Stimulated activated naive CD8-positive, alpha-beta T cell treated with anti-CD3 and anti-CD28 coated beads, Interleukin-15, Interleukin-2, amounts not matched to agents 100 U/mL and 50 U/mL, for 24 hours (primary cell): ENCODE data around the gene MAPKAP1.

ENCODE experiments used
- ATAC-seq: fragments of 150-1000 bp; cut with Tn5 transposase; one replicate; pipeline ENCODE4 v1.10.0; 2021
- DNase-seq: peaks from one replicate; pipeline ENCODE4 v3.0.0; 2021

The MAPKAP1 gene

DNA sequence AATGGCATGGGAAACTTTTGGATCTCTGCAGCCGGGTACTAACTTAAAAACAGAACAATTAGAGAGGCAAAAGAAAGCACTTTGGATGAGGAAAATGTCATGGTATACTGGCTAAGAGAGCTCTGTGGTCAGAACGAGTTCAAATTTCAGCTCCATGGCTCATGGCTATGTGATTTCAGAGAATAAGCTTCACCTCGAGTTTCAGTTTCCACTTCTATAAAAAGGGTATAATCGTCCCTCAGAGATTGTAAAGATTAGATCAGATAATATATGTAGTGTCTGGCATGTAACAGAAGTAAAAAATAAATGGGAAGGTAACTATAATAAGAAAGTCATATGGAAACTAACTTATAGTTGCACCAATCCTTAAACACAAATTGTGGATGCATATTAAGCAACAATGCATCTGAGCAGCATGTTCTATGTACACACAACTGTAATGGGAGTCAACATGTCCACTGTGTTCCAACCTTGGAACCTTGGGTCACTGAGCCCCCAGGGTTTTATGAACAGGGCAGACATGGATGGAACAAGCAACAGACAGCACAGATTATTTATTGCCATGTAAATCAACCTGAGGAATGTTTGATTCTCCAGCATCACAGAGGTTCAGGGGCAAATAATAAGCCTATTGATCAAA is 145.4 kb downstream of the MAPKAP1 start:
- ATAC-seq (peak; percentile 84), DNase-seq (no peak)

DNA sequence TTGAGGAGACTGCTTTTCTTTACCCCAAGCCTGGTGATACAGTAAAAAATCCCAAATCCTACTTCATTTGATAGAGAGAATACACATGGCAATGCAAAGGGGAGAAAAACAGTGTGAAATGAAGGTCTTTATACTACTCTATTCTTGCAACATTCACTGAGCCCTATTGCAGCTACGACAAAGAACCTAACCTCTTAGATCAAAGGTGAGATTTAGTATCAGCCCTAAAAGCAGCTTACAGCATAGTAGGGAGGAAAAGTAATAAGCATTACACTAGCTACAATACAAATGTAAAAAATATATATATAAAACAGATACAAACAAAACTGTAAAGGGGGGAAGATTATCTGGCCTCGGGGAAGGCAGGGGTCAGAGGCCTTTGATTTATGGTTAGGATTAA is 147.1 kb downstream of the MAPKAP1 start:
- DNase-seq (no peak), ATAC-seq (no peak)

- DNase-seq (no peak), ATAC-seq (no peak)
Measured at GRCh38 chr9:125559194-125559593, 147.8 kb downstream of the MAPKAP1 start.

GRCh38 chr9:125558453-125559092 is 148.4 kb downstream of the MAPKAP1 start:
- DNase-seq (peak; percentile 55), ATAC-seq (no peak)

- DNase-seq (no peak), ATAC-seq (no peak)
Measured at GRCh38 chr9:125556046-125556721, 150.8 kb downstream of the MAPKAP1 start.

- no peak for ATAC-seq
- no peak for DNase-seq
Measured at GRCh38 chr9:125554726-125555125, 152.3 kb downstream of the MAPKAP1 start.

GRCh38 chr9:125551781-125552180 is 155.2 kb downstream of the MAPKAP1 start:
- ATAC-seq (no peak), DNase-seq (no peak)

DNA sequence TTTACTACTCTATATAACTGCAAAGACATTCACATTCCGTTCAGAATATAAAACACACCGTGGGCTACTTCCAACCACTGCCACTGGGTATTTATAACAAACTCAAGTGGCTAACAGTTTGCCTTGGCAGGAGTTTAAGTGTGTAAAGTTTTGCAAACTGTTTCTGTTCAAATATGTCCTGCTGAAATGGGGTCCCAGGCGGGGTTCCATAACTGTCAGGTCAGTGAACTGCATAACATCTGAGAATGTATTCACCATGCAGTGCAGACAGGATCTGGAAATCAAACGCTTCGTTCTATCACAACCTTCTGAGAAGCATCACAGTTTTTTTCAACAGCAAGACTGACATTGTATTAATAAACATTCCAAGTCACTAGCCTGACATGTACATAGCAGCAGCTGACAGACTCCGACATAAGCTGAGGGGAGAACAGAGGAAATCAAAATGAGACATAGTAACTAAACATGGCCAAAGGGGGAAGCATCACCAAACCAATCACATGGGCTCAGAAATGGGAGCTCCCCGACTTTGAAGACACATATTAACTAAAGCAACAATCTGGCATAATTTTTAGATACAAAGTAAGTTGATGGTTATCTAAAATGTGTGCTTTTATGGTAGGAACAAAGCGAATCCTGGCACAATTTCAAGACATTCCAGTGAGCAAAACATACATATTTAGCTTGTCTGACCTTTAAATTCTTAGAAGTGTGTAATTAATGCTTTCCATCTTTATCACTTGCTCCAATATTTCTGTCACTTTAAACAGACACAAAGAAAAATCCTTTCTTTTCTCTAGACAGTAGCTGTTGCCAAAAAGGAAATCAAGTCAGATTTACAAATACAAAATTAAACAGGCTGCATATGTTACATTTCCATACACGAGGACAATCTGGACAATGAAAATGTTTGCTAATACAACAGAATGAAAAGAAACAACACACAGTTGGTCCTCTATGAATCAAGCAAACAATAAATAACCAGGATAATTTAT is 156.8 kb downstream of the MAPKAP1 start:
- DNase-seq (no peak), ATAC-seq (no peak)

DNA sequence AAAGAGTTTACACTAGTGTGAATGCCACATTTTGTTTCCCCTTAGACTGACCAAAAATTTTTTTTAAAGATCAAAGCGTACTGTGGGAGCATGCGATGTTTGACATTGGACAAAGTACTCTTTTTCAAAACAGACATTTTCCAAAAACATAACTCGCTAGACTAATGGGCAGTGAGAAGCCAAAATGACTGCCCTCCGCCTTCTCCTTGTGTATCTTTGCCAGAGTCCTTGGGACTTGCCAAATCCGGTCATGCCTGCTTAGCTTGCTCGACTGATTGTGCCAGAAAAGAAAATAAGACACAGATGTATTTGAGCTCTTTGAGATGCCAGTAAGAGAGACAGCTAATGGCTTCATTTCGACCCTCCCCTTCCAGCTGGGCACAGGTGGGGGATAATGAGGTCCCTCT is 157.5 kb downstream of the MAPKAP1 start:
- ATAC-seq: no peak
- no peak for DNase-seq

GRCh38 chr9:125549039-125549438 is 158.0 kb downstream of the MAPKAP1 start:
- DNase-seq (no peak), ATAC-seq (no peak)

GRCh38 chr9:125548141-125548540 is 158.9 kb downstream of the MAPKAP1 start:
- no peak for DNase-seq
- no peak for ATAC-seq

GRCh38 chr9:125547368-125547767 is 159.6 kb downstream of the MAPKAP1 start:
- ATAC-seq: no peak
- no peak for DNase-seq

- ATAC-seq (no peak), DNase-seq (no peak)
Measured at GRCh38 chr9:125545845-125546244, 161.2 kb downstream of the MAPKAP1 start.

GRCh38 chr9:125544988-125545651 is 161.9 kb downstream of the MAPKAP1 start:
- DNase-seq: no peak
- ATAC-seq: no peak

DNA sequence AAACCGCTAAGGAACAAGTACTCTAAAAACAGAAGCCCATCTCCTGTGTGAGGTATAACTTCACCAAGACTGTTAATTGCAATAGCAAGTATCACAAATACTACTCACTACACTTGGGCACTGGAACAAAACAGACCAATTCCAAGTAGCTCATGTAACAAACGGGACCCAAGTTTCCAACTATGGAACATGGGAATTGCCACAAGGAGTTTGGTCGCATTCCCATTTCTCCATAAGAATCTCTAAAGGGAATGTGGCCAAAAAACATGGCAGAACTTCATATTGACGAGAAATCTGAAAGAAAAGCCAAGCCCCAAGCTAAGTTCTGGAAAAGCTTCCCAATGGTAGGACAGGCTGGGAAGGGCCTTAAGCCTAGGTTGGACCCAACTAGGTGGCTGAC is 162.5 kb downstream of the MAPKAP1 start:
- ATAC-seq (no peak), DNase-seq (no peak)

DNA sequence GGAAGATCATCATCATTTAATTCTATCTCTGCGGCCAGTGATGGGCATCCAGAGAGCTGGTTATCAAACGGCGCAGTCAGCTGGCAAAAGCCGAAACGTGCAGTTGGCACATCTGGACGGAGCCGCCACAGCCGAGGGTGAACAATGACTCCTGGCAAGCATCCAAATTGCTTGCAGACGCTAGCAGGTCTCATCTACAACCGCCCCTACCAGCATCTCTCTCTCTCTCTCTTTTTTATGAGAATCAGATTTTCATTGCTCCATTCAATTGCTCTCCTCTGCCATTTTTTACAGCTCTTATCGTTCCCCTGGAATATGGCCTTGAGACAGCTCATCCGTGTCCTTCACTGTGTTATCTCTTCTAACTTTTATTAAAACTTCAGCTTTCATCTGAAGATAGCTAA is 165.2 kb downstream of the MAPKAP1 start:
- DNase-seq (no peak), ATAC-seq (no peak)

DNA sequence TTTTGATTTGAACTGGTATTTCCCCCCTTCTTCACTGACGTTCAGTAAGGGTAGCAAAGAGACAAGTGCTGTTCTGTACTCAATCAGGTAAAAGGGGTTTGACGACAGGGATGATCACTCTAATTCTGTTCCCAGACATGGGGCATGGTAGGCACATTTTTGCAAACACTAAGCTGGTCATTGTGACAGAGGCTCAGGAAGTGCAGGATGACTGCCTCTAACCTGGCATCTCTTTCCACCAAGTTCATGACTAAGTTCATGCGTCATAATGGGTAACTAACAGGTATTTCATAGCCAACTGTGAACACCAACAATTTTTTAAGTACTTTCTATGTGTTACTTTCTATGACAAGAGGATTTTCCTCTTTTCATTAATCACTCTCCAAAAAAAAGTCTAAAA is 166.5 kb downstream of the MAPKAP1 start:
- DNase-seq (no peak), ATAC-seq (no peak)

GRCh38 chr9:125538092-125538473 is 168.9 kb downstream of the MAPKAP1 start:
- no peak for ATAC-seq
- DNase-seq: no peak

- DNase-seq (no peak), ATAC-seq (no peak)
Measured at GRCh38 chr9:125537442-125538091, 169.4 kb downstream of the MAPKAP1 start.

DNA sequence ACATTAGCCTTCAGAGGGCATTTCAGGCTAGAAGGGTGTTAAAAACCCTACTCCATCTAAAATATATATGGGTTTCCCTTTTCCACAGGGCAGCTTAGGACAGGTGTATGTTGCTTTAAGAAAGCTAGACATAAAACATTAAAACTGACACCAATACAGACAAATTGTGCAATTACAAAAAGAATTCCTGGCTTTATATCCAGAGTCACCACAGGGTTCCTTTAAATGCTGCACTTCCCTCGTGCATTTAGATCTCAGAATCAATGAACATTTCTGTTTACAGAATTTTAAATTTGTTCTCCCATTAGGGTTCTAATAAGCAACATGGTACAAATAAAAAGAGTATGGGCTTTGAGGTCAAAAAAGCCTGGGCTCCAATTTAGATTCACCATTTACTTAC is 170.2 kb downstream of the MAPKAP1 start:
- DNase-seq (no peak), ATAC-seq (no peak)

DNA sequence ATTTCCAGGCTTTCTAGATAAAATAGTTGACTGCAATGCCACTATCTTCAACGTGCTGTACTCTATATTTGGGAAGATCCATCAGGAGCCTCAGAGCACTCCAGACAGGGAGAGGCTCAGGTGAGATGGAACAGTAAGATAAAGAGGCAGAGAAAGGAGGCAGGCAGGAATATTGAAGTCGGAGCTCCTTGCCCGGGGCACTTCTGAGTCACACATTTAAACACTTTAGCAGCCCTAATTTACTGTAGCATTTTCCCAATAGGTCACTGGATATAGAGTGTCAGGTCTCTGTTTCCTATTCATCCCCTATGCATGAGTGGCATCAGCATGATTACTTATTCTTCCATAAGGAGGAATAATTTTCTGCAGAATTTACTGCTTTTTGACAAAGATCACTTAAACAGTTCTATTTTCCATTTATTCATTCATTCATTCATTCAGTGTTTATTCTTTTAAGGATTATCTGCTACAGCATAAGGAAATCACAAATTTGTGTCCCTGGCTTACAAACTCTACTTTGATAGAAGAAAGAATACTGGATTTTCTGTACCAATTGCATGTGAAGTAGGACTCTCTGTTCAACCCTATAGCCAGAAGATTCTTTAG is 170.7 kb downstream of the MAPKAP1 start:
- no peak for ATAC-seq
- DNase-seq: no peak
